Urinary bladder (tissue), 4 donors: ENCODE data around the gene PRR3. TPM values are rescaled to one million over a fixed set of nuclear protein-coding genes. Genes with fewer than 3 reads are reported as not detected.

Experiments used
- DNase-seq: peaks from one replicate; pipeline ENCODE4 v3.0.0-alpha.2; 2015; ENCODE audit errors: extremely low spot score
- H3K27ac ChIP-seq: one replicate; pipeline ENCODE4 v1.5.1; 2013; ENCODE audit warnings: low read depth, mild to moderate bottlenecking, moderate library complexity
- H3K36me3 ChIP-seq: one replicate; pipeline ENCODE4 v1.6.1; 2013; ENCODE audit warnings: mild to moderate bottlenecking, moderate library complexity; ENCODE audit not compliant: insufficient read depth
- H3K4me1 ChIP-seq: one replicate; pipeline ENCODE4 v1.6.1; 2013; ENCODE audit warnings: mild to moderate bottlenecking, moderate library complexity; ENCODE audit not compliant: insufficient read depth
- H3K4me3 ChIP-seq: one replicate; pipeline ENCODE4 v1.5.1; 2013; ENCODE audit warnings: low read depth, low read length
- WGBS: extraction: QIAGEN DNeasy Blood & Tissue Kit; methylation state at CpG from one replicate; pipeline ENCODE4 v1.1.7; 2013; 5-methylcytosine and 5-hydroxymethylcytosine counted together
- polyA plus RNA-seq: library from polyadenylated mRNA; stranded (reverse); fragments of 200-250 nt; gene quantifications from one replicate; pipeline ENCODE4 v1.2.3, GENCODE V29; 2013
- total RNA-seq: library from RNA; depleted of rRNA; stranded (reverse); fragments of >200 nt; gene quantifications from one replicate; pipeline ENCODE4 v1.2.3, GENCODE V29; 2014
- donor health status: healthy with polysubstance abuse.
- donor health status: healthy.

Gene PRR3
- total and polyA plus RNA-seq, 2 donors, result 8.5 to 11.0 TPM

DNA sequence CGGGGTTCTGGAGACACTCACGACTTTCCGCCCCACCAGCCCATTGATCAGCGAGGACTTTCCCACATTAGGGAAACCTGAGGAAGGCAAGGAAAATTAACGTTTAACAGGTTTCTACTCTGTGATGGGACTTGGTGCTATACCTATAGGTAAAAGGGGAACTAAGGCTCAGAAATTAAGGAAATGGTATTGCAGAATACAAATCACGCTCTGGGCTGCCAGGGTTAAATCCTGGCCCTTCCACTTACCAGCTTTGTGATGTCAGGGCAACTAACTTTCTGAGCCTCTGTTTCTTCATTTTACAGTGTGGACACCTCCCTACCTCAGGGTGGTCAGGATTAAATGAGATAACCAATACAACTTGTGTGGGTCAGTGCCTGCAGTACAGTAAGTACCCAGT lies 9.6 kb upstream of the PRR3 start:
- 94% methylated on average over 6 of the region's 6 CpGs for WGBS
- H3K4me3 ChIP-seq, result no peak overlapping the region
- peaks cover 2% of the 10 kb centered on the region for H3K36me3 ChIP-seq
- no peak for DNase-seq
- no peaks in the 10 kb centered on the region for H3K4me1 ChIP-seq
- H3K27ac ChIP-seq, result no peak overlapping the region

DNA sequence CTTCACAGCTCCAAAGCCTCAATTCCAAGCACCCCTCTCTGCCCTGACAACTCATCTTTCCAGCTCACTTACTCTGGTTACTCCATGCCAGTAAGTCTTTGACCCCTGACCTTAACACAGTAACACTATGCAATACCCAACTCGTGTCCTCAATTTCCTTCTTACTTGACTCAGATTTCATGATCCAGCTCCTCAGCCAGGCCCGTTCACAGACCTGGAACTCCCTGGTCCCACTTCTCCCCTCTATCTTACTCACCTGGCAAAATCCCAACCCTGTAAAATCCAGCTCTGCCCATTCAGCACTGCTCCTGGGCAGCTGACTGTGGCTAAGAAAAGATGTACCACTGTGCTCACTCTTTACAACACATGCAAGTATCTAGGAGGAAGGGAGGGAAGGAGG lies 8.7 kb upstream of the PRR3 start:
- 47% methylated on average over 2 of the region's 2 CpGs for WGBS
- DNase-seq, result no peak
- Histone ChIP-seq H3K4me1 (no peaks in the 10 kb centered on the region), H3K27ac (no peak overlapping the region), H3K36me3 (peaks cover 2% of the 10 kb centered on the region), H3K4me3 (no peak overlapping the region)

DNA sequence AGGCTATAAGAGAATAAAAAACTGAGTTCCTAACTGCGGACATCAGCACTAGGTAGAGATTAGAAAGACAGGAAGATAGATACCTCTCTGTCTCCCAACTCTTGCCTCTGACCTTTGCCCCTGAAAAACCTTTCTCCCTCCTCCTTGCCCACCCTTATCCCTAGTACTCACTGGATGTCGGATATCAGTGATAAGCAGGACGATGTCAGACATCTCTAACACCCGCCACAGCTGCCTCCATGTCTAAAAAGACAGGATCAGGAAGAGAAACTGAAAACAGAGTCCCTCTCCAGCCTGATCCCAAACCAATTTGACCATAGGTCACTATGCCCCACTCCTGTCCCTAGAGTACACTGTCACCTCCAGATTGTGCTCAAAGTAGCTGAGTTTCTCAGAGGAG lies 2.7 kb upstream of the PRR3 start:
- WGBS, result 95% methylated on average over 4 of the region's 4 CpGs
- no peaks in the 10 kb centered on the region for H3K36me3 ChIP-seq
- H3K4me1 ChIP-seq, result peaks cover 1% of the 10 kb centered on the region
- no peak overlapping the region for H3K4me3 ChIP-seq
- no peak for DNase-seq
- no peak overlapping the region for H3K27ac ChIP-seq

DNA sequence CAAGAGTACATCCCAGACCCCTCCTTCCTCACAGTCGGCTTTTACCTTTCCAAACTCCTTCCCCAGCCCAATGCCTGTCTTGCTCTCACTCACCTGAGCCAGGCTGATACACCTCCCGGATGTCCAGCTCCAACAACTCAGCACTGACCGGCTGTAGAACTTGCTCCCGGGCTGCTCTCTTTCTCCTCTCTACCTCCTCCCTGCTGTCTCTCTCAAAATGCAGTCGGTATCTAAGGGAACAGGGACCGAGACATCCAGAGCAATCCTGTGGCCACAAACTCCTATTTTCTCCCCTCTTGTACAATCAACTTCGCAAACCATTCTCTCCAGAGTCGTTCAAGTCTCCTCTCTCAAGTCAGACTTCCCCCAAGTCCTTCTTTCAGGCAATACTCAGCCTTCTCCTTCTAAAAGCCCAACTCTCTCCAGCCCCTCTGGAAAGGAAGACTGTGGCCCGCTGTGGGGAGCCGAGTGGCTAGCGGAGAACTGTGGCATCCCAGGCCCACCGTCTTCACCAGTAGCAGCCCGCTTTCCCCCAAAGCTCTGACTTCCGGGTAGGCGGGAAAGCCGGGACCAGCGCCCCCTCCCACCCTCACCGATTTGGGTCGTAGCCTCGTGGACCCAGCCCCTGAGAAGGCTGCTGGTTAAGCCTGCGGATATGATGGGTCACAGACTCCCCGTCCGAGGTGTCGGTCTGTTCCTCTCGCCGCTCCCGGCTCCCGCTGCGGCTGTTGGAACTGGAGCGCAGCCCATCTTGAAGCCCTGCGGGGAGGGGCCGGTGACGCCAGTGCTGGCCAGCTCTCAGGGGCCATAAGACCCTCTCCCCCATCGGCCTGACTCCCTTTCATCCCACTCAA lies 1.9 kb upstream of the PRR3 start:
- Histone ChIP-seq H3K36me3 (no peaks in the 10 kb centered on the region), H3K4me1 (peaks cover 1% of the 10 kb centered on the region), H3K4me3 (peak overlapping the region; percentile 74), H3K27ac (peak overlapping the region; percentile 94)
- 8% methylated on average over 34 of the region's 34 CpGs for WGBS
- peak; percentile 43 for DNase-seq

DNA sequence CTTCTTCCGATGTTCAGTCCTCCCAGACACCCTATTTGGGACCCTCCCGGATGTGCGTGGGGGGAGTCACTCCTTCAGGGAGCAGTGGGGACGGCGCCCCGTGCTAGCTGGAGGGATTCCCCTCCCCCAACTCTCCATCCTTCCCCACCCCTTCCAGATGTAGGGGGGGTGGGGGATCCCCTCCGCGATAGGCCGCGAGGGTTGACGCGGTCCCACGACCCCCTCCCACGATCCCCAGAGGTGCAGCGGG lies 1.4 kb upstream of the PRR3 start:
- H3K4me1 ChIP-seq, result peaks cover 1% of the 10 kb centered on the region
- H3K4me3 ChIP-seq, result peak overlapping the region; percentile 74
- WGBS, result under 1% methylated on average over 15 of the region's 15 CpGs
- no peaks in the 10 kb centered on the region for H3K36me3 ChIP-seq
- no peak for DNase-seq
- H3K27ac ChIP-seq, result peak overlapping the region; percentile 94

DNA sequence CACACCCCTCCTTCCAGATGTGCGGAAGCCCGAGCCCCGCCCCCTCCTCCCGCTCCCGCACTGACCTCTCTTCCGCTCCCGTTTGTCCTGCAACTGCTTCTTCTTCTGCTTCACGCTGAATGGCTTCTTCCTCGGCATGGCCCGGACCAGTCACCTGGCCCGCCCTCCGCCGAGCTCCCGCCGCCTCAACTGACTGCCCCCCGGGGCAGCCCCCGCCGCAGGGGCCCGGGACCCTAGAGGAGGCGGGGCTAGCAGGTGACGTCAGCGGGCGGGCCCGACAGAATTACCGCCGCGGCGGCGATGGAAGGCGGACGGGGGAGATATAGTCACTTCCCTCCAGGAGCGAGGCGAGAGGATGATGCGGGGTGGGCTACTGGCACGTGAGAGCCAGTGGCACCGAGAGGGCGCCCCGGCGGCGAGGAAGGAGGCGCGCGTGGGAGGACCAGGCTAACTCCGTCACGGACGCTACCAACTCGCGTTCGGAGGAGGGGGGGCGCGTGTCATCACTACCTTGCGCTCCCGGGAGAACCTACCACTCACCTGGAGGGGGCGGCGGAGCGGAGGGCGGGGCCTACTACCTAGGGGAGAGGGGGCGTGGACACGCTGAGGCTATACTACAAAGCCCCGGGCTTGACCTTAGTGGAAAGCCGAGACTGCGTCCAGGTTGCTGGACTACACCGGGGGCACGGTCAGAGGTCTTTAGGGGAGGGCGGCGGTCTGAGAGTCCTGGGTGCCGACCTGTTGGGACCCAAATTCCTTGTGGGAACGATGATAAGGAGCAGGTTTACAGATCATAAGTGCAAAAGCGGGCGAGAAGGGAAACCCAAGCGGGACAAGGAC lies 809 bp upstream of the PRR3 start, which contains the start of gene GNL1:
Gene GNL1, minus strand, starts transcription at position 424 of the 840 bp plus-strand sequence. Its CDS starts 286 bp downstream, at position 138.
- under 1% methylated on average over 71 of the region's 71 CpGs for WGBS
- peak within 1 kb of the TSS; percentile 94 for H3K27ac ChIP-seq
- peak; percentile 83 for DNase-seq
- H3K4me3 ChIP-seq, result peak within 1 kb of the TSS; percentile 74
- H3K4me1 ChIP-seq, result peaks cover 1% of the 10 kb centered on the region
- H3K36me3 ChIP-seq, result no peaks in the 10 kb centered on the region

DNA sequence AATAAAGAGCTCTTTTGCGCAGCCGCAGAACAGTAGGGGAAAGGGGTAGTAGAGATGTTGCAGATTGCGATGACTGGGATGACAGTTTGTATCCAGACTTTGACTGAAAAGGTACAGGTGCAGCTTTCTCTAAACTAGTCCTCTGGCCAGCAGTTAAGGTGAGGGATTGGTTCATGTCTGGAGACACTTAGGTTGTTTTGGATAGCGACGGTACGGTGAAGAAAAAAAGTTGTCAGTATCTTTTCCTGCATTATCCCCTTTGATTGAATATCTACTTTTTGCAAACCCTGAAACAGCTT lies 537 bp downstream of the PRR3 start:
- DNase-seq, result no peak
- WGBS, result 2% methylated on average over 6 of the region's 6 CpGs
- H3K36me3 ChIP-seq, result peaks cover 2% of the 10 kb centered on the region
- peaks cover 1% of the 10 kb centered on the region for H3K4me1 ChIP-seq
- peak overlapping the region; percentile 74 for H3K4me3 ChIP-seq
- no peak overlapping the region for H3K27ac ChIP-seq

DNA sequence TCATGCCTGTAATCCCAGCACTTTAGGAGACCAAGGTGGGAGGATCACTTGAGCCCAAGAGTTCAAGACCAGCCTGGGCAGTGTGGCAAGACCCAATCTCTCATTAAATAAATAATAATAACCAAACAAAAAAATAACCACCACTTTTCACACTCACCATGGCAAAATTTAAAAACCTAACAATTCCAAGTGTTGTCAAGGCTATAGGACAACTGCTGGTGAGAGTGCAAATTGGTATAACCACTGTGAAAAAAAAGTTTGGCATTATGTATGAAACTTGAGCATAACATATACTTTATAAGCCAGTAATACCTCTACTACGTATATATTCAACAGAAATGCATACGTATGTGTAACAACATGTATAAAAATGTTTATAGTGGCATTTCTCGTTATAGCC lies 3.8 kb downstream of the PRR3 start:
- H3K36me3 ChIP-seq, result peaks cover 3% of the 10 kb centered on the region
- no peak overlapping the region for H3K4me3 ChIP-seq
- no peaks in the 10 kb centered on the region for H3K4me1 ChIP-seq
- no peak overlapping the region for H3K27ac ChIP-seq
- WGBS, result 87% methylated on average over 3 of the region's 3 CpGs
- no peak for DNase-seq

DNA sequence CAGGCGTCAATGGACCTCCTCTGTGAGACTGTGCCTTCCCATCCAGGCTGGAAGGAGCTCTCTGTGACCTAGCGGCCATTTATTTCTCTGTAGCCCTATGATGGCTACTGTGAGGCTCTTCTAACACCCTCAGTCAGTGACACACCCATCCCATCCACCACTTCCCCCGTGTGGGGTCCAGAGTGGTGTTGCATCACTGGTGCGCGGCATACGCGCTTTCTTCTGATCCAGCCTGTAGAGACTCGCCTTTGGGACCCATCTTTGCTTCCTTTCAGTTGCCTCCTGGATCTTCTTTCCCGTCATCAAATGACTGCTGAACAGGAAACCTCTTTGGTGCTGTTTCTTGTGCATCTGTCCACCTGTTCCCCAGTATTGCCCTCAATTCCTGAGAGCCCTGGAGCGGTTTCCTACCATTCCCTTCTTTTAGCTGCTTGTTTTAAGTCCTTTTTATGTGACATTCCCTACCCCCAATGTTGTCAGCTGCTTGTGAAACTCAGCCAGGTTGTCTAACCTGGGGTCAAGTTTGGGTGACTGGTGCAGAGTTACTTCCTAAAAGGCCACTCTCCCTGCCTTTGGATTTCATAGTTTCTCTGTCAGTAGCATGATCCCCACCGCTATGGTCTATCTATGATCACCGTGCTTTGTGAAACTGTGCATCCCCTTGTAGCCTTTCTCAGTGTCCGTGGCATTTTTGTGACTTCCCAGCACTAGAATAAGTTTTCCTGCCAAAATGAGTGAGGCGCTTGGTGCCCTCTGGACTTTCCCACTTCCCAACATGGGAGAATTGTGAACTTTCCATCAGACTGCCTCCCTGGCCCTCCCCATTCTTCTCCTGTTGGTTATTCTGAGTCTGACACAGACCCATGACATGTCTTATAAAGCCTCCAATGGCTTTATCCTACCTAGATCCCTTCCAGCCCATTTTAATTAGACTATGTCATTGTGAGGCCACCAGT lies 5.7 kb downstream of the PRR3 start:
- WGBS, result 90% methylated on average over 14 of the region's 14 CpGs
- peaks cover 3% of the 10 kb centered on the region for H3K36me3 ChIP-seq
- no peaks in the 10 kb centered on the region for H3K4me1 ChIP-seq
- no peak overlapping the region for H3K27ac ChIP-seq
- no peak for DNase-seq
- no peak overlapping the region for H3K4me3 ChIP-seq

DNA sequence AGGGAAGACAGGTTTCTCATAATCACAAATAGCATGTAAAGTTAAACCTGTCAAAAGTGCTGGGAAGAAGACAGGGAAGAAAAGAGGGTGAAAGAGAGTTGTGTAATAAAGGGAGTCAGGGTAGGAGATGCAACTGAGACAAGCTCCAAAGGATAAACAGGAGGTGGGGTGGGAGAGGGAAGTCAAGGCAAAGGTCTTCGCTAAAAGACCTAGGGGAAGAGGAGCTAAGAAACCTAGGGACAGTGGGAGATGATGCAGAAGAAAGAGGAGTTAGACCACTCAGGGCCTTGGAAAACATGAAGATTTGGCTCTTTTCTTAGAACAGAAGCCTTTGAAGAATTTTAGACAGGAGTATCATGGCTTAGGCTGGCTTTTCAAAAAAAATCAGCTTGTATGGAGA lies 7.0 kb downstream of the PRR3 start:
- 98% methylated on average over 1 of the region's 1 CpG for WGBS
- Histone ChIP-seq H3K27ac (no peak overlapping the region), H3K36me3 (peaks cover 3% of the 10 kb centered on the region), H3K4me1 (no peaks in the 10 kb centered on the region), H3K4me3 (no peak overlapping the region)
- DNase-seq, result no peak

DNA sequence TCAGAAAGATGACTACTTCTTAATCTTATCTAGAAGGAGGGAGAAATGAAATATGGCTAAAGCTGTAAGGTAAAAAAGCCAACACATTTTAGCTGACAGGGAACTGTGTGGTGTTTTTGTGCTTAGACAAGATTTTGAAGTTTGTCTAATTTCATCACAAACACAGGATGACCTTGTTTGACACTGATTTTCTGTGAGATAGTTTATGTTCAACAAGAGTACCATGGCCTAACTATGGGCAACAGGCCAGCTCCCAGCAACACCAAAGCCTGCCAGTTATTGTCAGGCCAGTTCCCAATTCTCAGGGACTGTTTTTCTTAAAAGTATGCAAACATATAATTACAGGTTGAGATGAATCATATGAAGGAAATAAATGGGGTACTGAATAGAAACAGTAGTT lies 8.7 kb downstream of the PRR3 start:
- no peak overlapping the region for H3K4me3 ChIP-seq
- peaks cover 3% of the 10 kb centered on the region for H3K36me3 ChIP-seq
- DNase-seq, result no peak
- no peak overlapping the region for H3K27ac ChIP-seq
- no peaks in the 10 kb centered on the region for H3K4me1 ChIP-seq

DNA sequence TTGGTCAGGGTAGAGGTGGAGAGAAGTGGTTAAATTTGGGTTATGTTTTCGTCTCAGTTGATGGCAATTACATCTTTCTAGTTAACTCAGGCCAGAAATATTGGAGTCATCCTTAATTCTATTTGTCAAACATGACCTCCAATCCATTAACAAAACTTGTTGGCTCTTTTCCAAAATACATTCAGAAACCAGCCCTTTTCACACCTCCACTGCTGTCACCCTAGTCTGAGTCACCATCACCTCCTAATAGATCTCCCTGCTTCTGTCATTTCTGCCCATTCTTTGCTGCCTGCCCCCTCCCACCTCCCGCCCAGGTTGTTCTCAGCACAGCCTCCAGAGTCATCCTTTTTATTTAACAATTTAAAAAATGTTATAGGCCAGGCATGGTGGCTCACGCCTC lies 11.2 kb downstream of the PRR3 start:
- 60% methylated on average over 3 of the region's 3 CpGs for WGBS
- DNase-seq, result no peak
- Histone ChIP-seq H3K27ac (no peak overlapping the region), H3K36me3 (no peaks in the 10 kb centered on the region), H3K4me1 (peaks cover 2% of the 10 kb centered on the region), H3K4me3 (no peak overlapping the region)

DNA sequence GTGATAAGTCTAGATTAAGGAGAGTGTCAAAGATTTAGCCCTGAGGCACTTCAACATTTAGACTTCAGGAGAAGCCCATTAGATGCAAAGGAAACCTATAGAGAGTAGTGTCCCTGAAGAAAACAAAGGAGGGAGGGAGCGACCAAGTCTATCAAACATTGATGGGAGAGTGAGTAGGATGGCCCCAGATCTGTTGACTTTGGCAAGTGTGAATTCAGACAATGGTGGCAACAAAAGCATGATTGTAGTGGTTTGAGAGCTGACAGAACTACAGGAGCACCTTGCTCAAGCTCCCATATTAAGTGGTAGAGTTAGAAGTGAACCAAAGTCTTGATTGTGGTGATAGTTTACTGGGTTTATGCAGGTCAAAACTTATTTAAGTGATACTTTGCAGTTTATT lies 13.2 kb downstream of the PRR3 start:
- Histone ChIP-seq H3K36me3 (no peaks in the 10 kb centered on the region), H3K4me3 (peak overlapping the region; percentile 54), H3K27ac (no peak overlapping the region), H3K4me1 (peaks cover 2% of the 10 kb centered on the region)
- WGBS, result 67% methylated on average over 1 of the region's 1 CpG
- DNase-seq, result no peak
